Gastroesophageal sphincter (tissue), 3 donors: ENCODE measurements around the gene MSMO1.

Experiments
- CTCF ChIP-seq, 4 experiments: fragments of 200-600 bp in 2 of 4; fragments of 450-650 bp in 2 of 4; sonication (generic) in 1 of 4; IDR thresholded peaks; one replicate each; pipeline ENCODE4 v1.5.1; 2017 to 2019; ENCODE audit warnings: antibody characterized with exemption in 4 of 4, mild to moderate bottlenecking in 2 of 4, moderate library complexity in 2 of 4
- EP300 ChIP-seq: sonication (generic); formaldehyde crosslinking; IDR thresholded peaks from one replicate; pipeline ENCODE4 v1.6.1; 2017; ENCODE audit warnings: antibody characterized with exemption, mild to moderate bottlenecking
- POLR2A ChIP-seq, 2 donors: fragments of 450-650 bp; IDR thresholded peaks; one replicate each; pipeline ENCODE4 v1.6.1; 2017; ENCODE audit warnings: antibody characterized with exemption in 2 of 2, mild to moderate bottlenecking in 2 of 2, moderate library complexity in 1 of 2
- POLR2AphosphoS5 ChIP-seq: sonication (generic); formaldehyde crosslinking; IDR thresholded peaks from one replicate; pipeline ENCODE4 v1.6.1; 2017; ENCODE audit warnings: antibody characterized with exemption

DNA sequence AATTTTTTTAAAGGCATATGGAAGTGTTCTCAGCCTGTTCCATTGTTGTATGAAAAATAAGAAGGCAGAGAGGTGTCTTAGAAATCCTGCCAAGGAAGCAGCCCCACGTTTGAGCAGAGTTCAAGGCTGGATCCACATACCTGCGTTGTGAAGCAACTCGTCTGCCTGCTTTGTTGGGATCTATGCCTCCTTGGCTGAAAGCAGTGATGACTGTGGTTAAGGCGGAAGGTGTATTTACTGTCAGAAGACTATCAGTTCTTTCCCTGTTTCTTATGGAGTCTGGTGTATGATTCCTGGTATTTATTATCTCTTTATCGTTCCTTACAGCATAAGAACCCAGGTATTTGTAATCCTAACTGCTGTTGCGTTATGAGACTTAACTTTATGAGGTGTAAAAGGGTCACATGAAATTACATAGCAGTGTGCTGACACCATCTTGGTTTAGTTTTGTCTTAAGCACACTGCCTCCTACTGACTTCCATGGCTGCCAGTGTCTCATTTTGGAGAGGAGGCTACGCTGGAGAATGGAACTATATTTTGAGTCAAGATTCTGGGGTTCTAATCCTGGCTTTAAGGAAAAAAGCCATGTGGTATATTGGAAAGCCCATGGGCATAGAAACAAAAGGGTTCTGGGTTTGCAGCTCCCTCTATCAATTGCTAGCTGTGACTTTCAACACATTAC is 3.1 kb upstream of the MSMO1 start:
- no peak for TF ChIP-seq POLR2A (IDR thresholded peaks at IDR 0.05)
- no peak for TF ChIP-seq CTCF (IDR thresholded peaks at IDR 0.05)
- no peak for TF ChIP-seq POLR2AphosphoS5
- no peak for TF ChIP-seq EP300
